ENCODE measurements around the gene LBR. TPM values are rescaled to one million over a fixed set of nuclear protein-coding genes. Genes with fewer than 3 reads are reported as not detected.

LBR gene
- total and polyA plus RNA-seq, 12 donors: 7.6 to 22.6 (median 10.3) TPM

DNA sequence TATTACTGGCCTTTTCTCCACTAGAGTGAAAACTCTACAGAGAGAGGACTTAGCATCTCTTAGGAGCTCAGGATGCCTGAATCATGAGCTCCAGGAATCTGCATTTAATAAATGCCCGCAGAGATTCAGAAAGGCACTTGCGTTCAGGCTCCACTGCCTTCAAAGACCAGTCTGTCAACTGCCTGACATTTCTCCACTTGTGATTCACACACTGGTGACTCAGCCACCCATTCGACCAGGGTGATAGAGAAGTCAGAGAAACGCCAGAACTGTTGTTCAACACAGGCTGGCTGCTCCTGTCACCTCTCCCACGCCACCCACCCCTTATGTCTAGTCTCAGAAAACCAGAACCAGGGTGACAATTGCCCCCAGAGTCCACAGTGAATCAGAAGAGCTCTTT lies 26.9 kb upstream of the LBR start:
- Histone ChIP-seq H3K36me3 (no peaks in the 10 kb centered on the region), H3K9me3 (no peaks in the 10 kb centered on the region), H3K27me3 (no peaks in the 10 kb centered on the region), H3K4me3 (no peak overlapping the region), H3K27ac (peak overlapping the region in 1 of 10 donors; percentile 67), H3K4me1 (peaks cover 0 to 52% (median 0%) of the 10 kb centered on the region in 9 donors)
- intact Hi-C loops (cut with DNase I): no loop called here
- TF ChIP-seq, protein P1, sequence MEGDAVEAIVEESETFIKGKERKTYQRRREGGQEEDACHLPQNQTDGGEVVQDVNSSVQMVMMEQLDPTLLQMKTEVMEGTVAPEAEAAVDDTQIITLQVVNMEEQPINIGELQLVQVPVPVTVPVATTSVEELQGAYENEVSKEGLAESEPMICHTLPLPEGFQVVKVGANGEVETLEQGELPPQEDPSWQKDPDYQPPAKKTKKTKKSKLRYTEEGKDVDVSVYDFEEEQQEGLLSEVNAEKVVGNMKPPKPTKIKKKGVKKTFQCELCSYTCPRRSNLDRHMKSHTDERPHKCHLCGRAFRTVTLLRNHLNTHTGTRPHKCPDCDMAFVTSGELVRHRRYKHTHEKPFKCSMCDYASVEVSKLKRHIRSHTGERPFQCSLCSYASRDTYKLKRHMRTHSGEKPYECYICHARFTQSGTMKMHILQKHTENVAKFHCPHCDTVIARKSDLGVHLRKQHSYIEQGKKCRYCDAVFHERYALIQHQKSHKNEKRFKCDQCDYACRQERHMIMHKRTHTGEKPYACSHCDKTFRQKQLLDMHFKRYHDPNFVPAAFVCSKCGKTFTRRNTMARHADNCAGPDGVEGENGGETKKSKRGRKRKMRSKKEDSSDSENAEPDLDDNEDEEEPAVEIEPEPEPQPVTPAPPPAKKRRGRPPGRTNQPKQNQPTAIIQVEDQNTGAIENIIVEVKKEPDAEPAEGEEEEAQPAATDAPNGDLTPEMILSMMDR (IDR thresholded peaks at IDR 0.05): no peak
- no peak for DNase-seq
- WGBS, 2 donors: 59 to 64% methylated on average over 5 of the region's 5 CpGs
- ATAC-seq: peak in 4 of 8 donors; percentile 24 to 78 (median 74)

GRCh38 chr1:225453797-225454648 lies 26.2 kb upstream of the LBR start:
- Histone ChIP-seq H3K27ac (peak overlapping the region in 1 of 10 donors; percentile 67), H3K4me3 (no peak overlapping the region), H3K36me3 (no peaks in the 10 kb centered on the region), H3K4me1 (peaks cover 0 to 51% (median 0%) of the 10 kb centered on the region in 9 donors), H3K27me3 (no peaks in the 10 kb centered on the region), H3K9me3 (no peaks in the 10 kb centered on the region)
- DNase-seq (no peak), ATAC-seq (peak in 2 of 8 donors; percentile 3 to 7)
- intact Hi-C loops (cut with DNase I): no loop called here
- TF ChIP-seq, protein P1 (IDR thresholded peaks at IDR 0.05): no peak
- WGBS, 2 donors: 57 to 63% methylated on average over 5 of the region's 5 CpGs

DNA sequence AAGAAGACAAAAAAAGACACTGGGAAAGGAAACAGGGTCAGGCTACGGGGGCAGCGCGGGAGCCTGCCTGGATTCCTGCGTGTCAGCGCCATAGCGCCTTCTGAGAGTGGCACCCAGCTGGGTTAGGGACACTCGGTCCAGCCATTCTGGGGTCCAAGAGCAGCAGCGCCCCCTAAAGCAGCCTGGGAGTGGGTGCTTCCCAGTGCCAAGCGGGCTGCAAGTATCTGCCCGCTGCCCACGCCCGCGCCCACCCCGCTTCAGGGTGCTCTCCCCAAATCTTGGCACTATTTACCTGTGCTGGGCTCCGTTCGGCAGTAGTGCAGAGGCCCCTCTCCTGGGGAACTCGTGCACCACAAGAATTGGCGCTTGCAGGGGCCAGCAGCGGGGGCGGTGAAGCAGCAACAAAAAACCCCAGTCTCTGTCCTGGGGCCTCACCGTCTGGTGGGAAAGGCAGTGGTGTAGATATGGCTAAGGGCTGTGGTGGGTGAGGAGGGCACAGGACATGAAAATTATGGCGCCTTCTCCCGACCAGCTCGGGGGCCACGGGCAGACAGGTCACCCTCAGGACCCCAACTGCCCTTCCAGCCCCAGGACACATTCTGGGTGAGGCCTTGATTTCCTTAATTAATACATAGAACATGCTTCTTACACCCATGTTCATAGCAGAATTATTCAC lies 24.1 kb upstream of the LBR start:
- Histone ChIP-seq H3K27ac (no peak overlapping the region), H3K27me3 (no peaks in the 10 kb centered on the region), H3K9me3 (no peaks in the 10 kb centered on the region), H3K4me1 (peaks cover 0 to 56% (median 15%) of the 10 kb centered on the region in 9 donors), H3K4me3 (no peak overlapping the region), H3K36me3 (no peaks in the 10 kb centered on the region)
- TF ChIP-seq, protein P1 (IDR thresholded peaks at IDR 0.05): no peak
- 89 to 91% methylated on average over 25 of the region's 25 CpGs for WGBS, 2 donors
- no peak for DNase-seq
- ATAC-seq: no peak
- intact Hi-C loops (cut with DNase I): no loop called here

DNA sequence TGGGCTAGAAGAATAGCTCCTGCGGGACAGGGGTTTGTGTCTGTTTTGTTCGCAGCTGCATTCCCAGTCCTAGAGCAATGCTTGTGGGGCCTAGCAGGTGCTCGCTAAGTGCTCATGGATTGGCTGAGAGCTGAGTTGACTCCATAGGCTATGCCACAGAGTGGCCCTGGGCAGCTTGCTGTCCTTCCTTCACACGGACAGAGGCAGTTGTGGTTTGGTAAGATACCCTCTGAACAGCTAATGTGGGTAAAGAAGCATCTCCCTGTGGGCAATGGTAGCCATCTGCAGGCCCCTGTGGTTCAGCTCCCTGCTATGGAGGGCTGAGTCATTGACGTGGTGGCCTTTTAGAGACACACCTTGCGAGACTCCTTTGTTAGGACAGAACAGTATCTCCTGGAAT lies 23.5 kb upstream of the LBR start:
- Histone ChIP-seq H3K27me3 (no peaks in the 10 kb centered on the region), H3K27ac (peak overlapping the region in 2 of 10 donors; percentile 44 to 71), H3K4me1 (peaks cover 0 to 62% (median 21%) of the 10 kb centered on the region in 9 donors), H3K9me3 (no peaks in the 10 kb centered on the region), H3K36me3 (no peaks in the 10 kb centered on the region), H3K4me3 (no peak overlapping the region)
- TF ChIP-seq, protein P1 (IDR thresholded peaks at IDR 0.05): no peak
- intact Hi-C loops (cut with DNase I): no loop called here
- DNase-seq: no peak
- 81 to 91% methylated on average over 6 of the region's 6 CpGs for WGBS, 2 donors
- ATAC-seq: no peak

Data from heart right ventricle (tissue), 16 donors.